ENCODE measurements around the gene GATD1.

- no peak for TF ChIP-seq ZBTB21 (tag by site-specific recombination; IDR thresholded peaks at IDR 0.05)
- TF ChIP-seq TCF7L2 (IDR thresholded peaks at IDR 0.05; ENCODE audit: borderline replicate concordance, low read depth, low read length) = no peak
- no peak for TF ChIP-seq ZNF488 (tag by site-specific recombination; IDR thresholded peaks at IDR 0.05)
- peak; percentile 70 for TF ChIP-seq CTCF (tag by site-specific recombination; IDR thresholded peaks at IDR 0.05)
- no peak for TF ChIP-seq ZNF629 (tag by site-specific recombination; IDR thresholded peaks at IDR 0.05)
- TF ChIP-seq ZNF2 (tag by site-specific recombination; IDR thresholded peaks at IDR 0.05) = no peak
- TF ChIP-seq REPIN1 (tag by site-specific recombination; IDR thresholded peaks at IDR 0.05; ENCODE audit: low read depth) = no peak
- no peak for TF ChIP-seq ZFP41 (tag by site-specific recombination; IDR thresholded peaks at IDR 0.05; ENCODE audit: borderline replicate concordance)
Observed at GRCh38 chr11:798093-798713, 20.9 kb upstream of the GATD1 start, which contains the start of gene SLC25A22.

Measured in HEK293 (cell line).